ENCODE measurements around the gene EOGT.

DNA sequence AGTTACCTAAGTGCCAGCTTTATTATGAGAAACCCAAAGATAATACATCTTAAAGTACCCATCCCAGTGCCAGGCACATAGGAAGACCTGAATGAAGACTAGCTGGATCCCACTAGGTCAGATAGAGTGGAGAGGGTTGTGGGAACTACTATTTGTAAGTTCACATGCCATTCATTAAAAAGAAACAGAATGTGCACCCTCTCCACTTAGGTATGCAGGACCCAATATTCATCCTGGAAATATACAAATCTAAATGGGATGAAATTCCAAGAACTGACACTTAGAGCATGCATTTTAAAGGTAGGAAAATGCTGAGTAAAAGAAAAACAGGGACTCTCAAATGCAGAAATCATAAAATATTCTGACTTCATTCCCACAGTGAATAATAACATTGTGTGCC is 14.3 kb downstream of the EOGT start:
- TF ChIP-seq, protein P1, sequence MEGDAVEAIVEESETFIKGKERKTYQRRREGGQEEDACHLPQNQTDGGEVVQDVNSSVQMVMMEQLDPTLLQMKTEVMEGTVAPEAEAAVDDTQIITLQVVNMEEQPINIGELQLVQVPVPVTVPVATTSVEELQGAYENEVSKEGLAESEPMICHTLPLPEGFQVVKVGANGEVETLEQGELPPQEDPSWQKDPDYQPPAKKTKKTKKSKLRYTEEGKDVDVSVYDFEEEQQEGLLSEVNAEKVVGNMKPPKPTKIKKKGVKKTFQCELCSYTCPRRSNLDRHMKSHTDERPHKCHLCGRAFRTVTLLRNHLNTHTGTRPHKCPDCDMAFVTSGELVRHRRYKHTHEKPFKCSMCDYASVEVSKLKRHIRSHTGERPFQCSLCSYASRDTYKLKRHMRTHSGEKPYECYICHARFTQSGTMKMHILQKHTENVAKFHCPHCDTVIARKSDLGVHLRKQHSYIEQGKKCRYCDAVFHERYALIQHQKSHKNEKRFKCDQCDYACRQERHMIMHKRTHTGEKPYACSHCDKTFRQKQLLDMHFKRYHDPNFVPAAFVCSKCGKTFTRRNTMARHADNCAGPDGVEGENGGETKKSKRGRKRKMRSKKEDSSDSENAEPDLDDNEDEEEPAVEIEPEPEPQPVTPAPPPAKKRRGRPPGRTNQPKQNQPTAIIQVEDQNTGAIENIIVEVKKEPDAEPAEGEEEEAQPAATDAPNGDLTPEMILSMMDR (IDR thresholded peaks at IDR 0.05) = no peak
- no peak for TF ChIP-seq POLR2A (IDR thresholded peaks at IDR 0.05)
